HCT116 (cell line): ENCODE data around the gene ESCO1. TPM values are rescaled to one million over a fixed set of nuclear protein-coding genes. Genes with fewer than 3 reads are reported as not detected.

ENCODE experiments used
- ATAC-seq: fragments of 200-7000 bp; cut with Tn5 transposase; 2 replicates; pipeline ENCODE4 v1.9.1; 2020; ENCODE audit warnings: mild to moderate bottlenecking, moderate library complexity
- BruUV-seq: library from RNA; stranded (reverse); fragments of 400-500 nt; replicated peaks from 2 replicates; lab custom pipeline; 2021; lab: Mats Ljungman, UMichigan
- CTCF ChIA-PET: fragments of 300-600 bp; sonication (Branson Sonifier 250); formaldehyde crosslinking; loops from one replicate; lab custom pipeline; 2021; ENCODE audit warnings: antibody characterized with exemption; lab: Charles Lee
- POLR2A ChIA-PET: fragments of 300-600, 350-600 bp; sonication (Branson Sonifier 250); formaldehyde crosslinking; loops from one replicate; lab custom pipeline; 2021; ENCODE audit warnings: antibody characterized with exemption; lab: Charles Lee
- RAD21 ChIA-PET, 2 experiments: fragments of 300-600 bp; sonication (Branson Sonifier 250); formaldehyde crosslinking; loops; one replicate each; lab custom pipeline; 2023; ENCODE audit warnings: low total read pairs in 2 of 2; ENCODE audit not compliant: uncharacterized antibody in 2 of 2, unreplicated experiment in 2 of 2, low non-redundant PET in 1 of 2; lab: Charles Lee
- DNase-seq: peaks from one replicate; pipeline ENCODE4 v3.0.0-alpha.2; 2010; ENCODE audit warnings: low read depth, low spot score
- H2AFZ ChIP-seq: fragments of 200-600 bp; shearing (Covaris generic), sonication (generic); 2 replicates; pipeline ENCODE4 v1.6.1; 2017; ENCODE audit warnings: low read depth, mixed run types, mixed read lengths, antibody characterized with exemption, low read length; ENCODE audit not compliant: poor library complexity, severe bottlenecking
- H3K27ac ChIP-seq: 2 replicates; pipeline ENCODE4 v1.5.1; 2012; ENCODE audit warnings: low read depth, low read length
- H3K27me3 ChIP-seq: fragments of 200-600 bp; sonication (generic); 2 replicates; pipeline ENCODE4 v1.6.1; 2016; ENCODE audit warnings: mixed run types, low read length, mixed read lengths; ENCODE audit not compliant: insufficient read depth
- H3K36me3 ChIP-seq, 2 experiments: fragments of 200-500 bp in 1 of 2; fragments of 200-600 bp in 1 of 2; sonication (Bioruptor generic) in 1 of 2; sonication (generic) in 1 of 2; 2 replicates each; pipeline versions ENCODE4 v1.5.1 to v1.6.1; 2014 to 2016; ENCODE audit warnings: low read length in 2 of 2, inconsistent platforms in 1 of 2, mixed read lengths in 1 of 2, mixed run types in 1 of 2; ENCODE audit not compliant: insufficient read depth in 2 of 2, control insufficient read depth in 1 of 2
- H3K4me1 ChIP-seq, 2 experiments: fragments of 200-600 bp in 1 of 2; sonication (generic) in 1 of 2; 2 replicates each; pipeline versions ENCODE4 v1.5.1 to v1.6.1; 2012 to 2017; ENCODE audit warnings: low read length in 2 of 2, inconsistent platforms in 1 of 2, mild to moderate bottlenecking in 1 of 2, mixed read lengths in 1 of 2, mixed run types in 1 of 2, moderate library complexity in 1 of 2; ENCODE audit not compliant: insufficient read depth in 2 of 2, control insufficient read depth in 1 of 2
- H3K4me2 ChIP-seq: fragments of 200-600 bp; sonication (generic); 2 replicates; pipeline ENCODE4 v1.6.1; 2017; ENCODE audit warnings: mixed run types, low read length, mixed read lengths
- H3K4me3 ChIP-seq, 2 experiments: fragments of 200-600 bp in 1 of 2; sonication (generic) in 1 of 2; replicated peaks in 1 of 2; 2 replicates each; pipeline ENCODE4 v1.5.1; 2011 to 2016; ENCODE audit warnings: low read length in 2 of 2, control low read depth in 1 of 2, low read depth in 1 of 2, mild to moderate bottlenecking in 1 of 2, mixed read lengths in 1 of 2, mixed run types in 1 of 2
- H3K79me2 ChIP-seq: fragments of 200-600 bp; sonication (generic); 2 replicates; pipeline ENCODE4 v1.6.1; 2017; ENCODE audit warnings: mild to moderate bottlenecking, mixed run types, low read length, moderate library complexity, mixed read lengths; ENCODE audit not compliant: insufficient read depth
- H3K9ac ChIP-seq: fragments of 200-600 bp; sonication (generic); 2 replicates; pipeline ENCODE4 v1.6.1; 2016; ENCODE audit warnings: low read length, mixed read lengths
- H3K9me2 ChIP-seq: fragments of 200-600 bp; sonication (generic), shearing (Covaris generic); 2 replicates; pipeline ENCODE4 v1.6.1; 2017; ENCODE audit warnings: mixed run types, mild to moderate bottlenecking, moderate library complexity; ENCODE audit not compliant: insufficient read depth
- H3K9me3 ChIP-seq, 2 experiments: fragments of 200-500 bp in 1 of 2; fragments of 200-600 bp in 1 of 2; sonication (Bioruptor generic) in 1 of 2; sonication (generic) in 1 of 2; 2 replicates each; pipeline ENCODE4 v1.6.1; 2014 to 2017; ENCODE audit warnings: low read length in 2 of 2, mixed read lengths in 2 of 2, inconsistent platforms in 1 of 2, low read depth in 1 of 2, mild to moderate bottlenecking in 1 of 2, mixed run types in 1 of 2, moderate library complexity in 1 of 2; ENCODE audit not compliant: control insufficient read depth in 1 of 2, insufficient read depth in 1 of 2
- H4K20me1 ChIP-seq: fragments of 200-600 bp; sonication (generic), shearing (Covaris generic); 2 replicates; pipeline ENCODE4 v1.6.1; 2017; ENCODE audit warnings: mixed run types, mild to moderate bottlenecking, moderate library complexity; ENCODE audit not compliant: insufficient read depth
- CBX3 ChIP-seq: IDR thresholded peaks from 2 replicates; pipeline ENCODE4 v1.6.1; 2012; ENCODE audit warnings: low read depth
- CEBPB ChIP-seq: IDR thresholded peaks from 2 replicates; pipeline ENCODE4 v1.6.1; 2012; ENCODE audit warnings: low read depth
- ELF1 ChIP-seq: IDR thresholded peaks from 2 replicates; pipeline ENCODE4 v1.6.1; 2012; ENCODE audit warnings: low read depth, borderline replicate concordance
- EZH2phosphoT487 ChIP-seq: fragments of 200-600 bp; IDR thresholded peaks from 2 replicates; pipeline ENCODE4 v1.6.1; 2018; ENCODE audit warnings: antibody characterized with exemption, borderline replicate concordance
- MAX ChIP-seq: IDR thresholded peaks from 2 replicates; pipeline ENCODE4 v1.6.1; 2012
- POLR2AphosphoS5 ChIP-seq: IDR thresholded peaks from 2 replicates; pipeline ENCODE4 v1.6.1; 2011; ENCODE audit warnings: mild to moderate bottlenecking, low read depth, low read length, moderate library complexity
- REST ChIP-seq: IDR thresholded peaks from 2 replicates; pipeline ENCODE4 v1.6.1; 2012; ENCODE audit warnings: low read depth
- SIN3A ChIP-seq: IDR thresholded peaks from 2 replicates; pipeline ENCODE4 v1.6.1; 2012; ENCODE audit warnings: low read depth
- SP1 ChIP-seq: IDR thresholded peaks from 2 replicates; pipeline ENCODE4 v1.6.1; 2012; ENCODE audit warnings: low read depth
- ZFX ChIP-seq: fragments of 450-650 bp; IDR thresholded peaks from 2 replicates; pipeline ENCODE4 v1.6.1; 2017
- ZNF274 ChIP-seq: fragments of 200-500 bp; sonication (Bioruptor generic); IDR thresholded peaks from 2 replicates; pipeline ENCODE4 v1.6.1; 2014; ENCODE audit warnings: mild to moderate bottlenecking, low read depth, low read length, inconsistent platforms
- intact Hi-C: fragments of 100-400 bp; cut with micrococcal nuclease; formaldehyde crosslinking; loops from 2 replicates; pipeline ENCODE4 v1.10.0; 2022
- total RNA-seq: library from RNA; stranded (reverse); gene quantifications from one replicate; pipeline ENCODE4 v1.2.1, GENCODE V29; 2021; ENCODE audit not compliant: unreplicated experiment

Gene ESCO1
- total RNA-seq, 1 experiment from 2014 or later, result 19.6 TPM

- no peaks in the 10 kb centered on the region for H4K20me1 ChIP-seq
Measured at GRCh38 chr18:21490748-21491147, 109.8 kb downstream of the ESCO1 start.

More at GRCh38 chr18:21490748-21491147, 109.8 kb downstream of the ESCO1 start:
- BruUV-seq, result no TSS peak
- intact Hi-C loops, result no loop called here
- Histone ChIP-seq H3K4me2 (no peak overlapping the region), H3K9ac (no peak overlapping the region), H3K36me3 (no peaks in the 10 kb centered on the region), H3K4me1 (no peaks in the 10 kb centered on the region), H3K79me2 (no peaks in the 10 kb centered on the region), H3K27ac (no peak overlapping the region), H3K9me3 (no peaks in the 10 kb centered on the region), H3K9me2 (no peaks in the 10 kb centered on the region)
- no peak for ATAC-seq
- ChIA-PET CTCF (interaction anchor here (0.9 to 1.9 kb wide), 3 partner anchors 16 to 110 kb away, joined by 3 to 6 read pairs (median 4); partner anchors contain the start of gene ESCO1), POLR2A (no interaction called here)
- TF ChIP-seq CEBPB, result no peak
- no peak for TF ChIP-seq REST
- TF ChIP-seq MAX, result no peak
- no peak for TF ChIP-seq SIN3A
- no peak for TF ChIP-seq ZNF274
- TF ChIP-seq CBX3, result no peak
- TF ChIP-seq POLR2AphosphoS5, result no peak
- TF ChIP-seq ZFX, result no peak
- no peak for TF ChIP-seq SP1
- no peak for TF ChIP-seq EZH2phosphoT487
- no peak for TF ChIP-seq ELF1
- TF ChIP-seq, all 23 proteins: peak for 0
- RAD21 ChIA-PET, result no interaction called here
- no peak for DNase-seq
- Histone ChIP-seq H3K27me3 (no peaks in the 10 kb centered on the region), H2AFZ (no peak overlapping the region), H3K4me3 (no peak overlapping the region)
